ENCODE measurements around the gene MGST3. TPM values are rescaled to one million over a fixed set of nuclear protein-coding genes. Genes with fewer than 3 reads are reported as not detected.

MGST3 gene
- total and polyA plus RNA-seq, 2 of the 13 experiments (the other 11 are each of a cell fraction or from before 2014, with no cell fraction given), result 59.7 to 61.2 TPM

DNA sequence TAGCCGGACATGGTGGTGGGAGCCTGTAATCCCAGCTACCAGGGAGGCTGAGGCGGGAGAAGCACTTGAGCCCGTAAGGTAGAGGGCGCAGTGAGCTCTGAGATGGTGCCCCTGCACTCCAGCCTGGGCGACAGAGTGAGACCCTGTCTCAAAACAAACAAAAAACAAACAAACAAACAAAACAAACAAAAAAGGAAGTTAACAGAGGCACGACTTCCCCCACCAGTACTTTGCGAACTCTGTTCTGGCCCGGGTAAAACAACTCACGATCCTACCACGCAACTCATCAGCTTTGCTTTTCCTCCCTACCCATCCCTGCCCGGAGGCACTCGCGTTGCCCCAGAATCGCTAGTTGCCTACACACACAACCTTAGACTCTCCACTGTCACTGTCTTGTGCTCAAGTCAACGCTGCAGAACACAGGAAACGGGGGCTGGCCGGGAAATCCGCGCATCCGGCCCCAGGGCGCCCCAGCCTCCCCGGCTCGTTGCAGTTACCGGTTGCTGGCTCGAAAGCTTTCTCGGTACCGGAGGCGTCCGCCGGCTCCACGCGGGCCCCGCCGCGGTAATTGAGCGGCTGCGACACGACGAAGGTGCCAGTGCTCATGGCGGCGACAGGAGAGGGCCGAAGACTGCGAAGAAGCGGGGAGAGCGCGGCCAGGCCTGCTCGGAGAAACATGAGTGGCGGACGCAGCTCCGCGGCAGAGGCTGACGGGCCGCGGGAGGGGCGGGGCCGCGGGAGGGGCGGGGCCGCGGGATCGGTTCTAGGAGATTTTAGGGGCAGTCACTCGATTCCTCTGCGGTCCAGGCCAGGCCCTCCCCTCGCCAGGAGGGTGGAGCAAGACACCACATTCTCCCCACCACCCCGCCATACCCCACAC, 67.1 kb downstream of the MGST3 start, which contains the start of gene ALDH9A1 (continued):
- TF ChIP-seq GTF3A (CRISPR knock-in tag; conservative IDR thresholded peaks at IDR 0.05) (no peak), CHCHD3 (CRISPR knock-in tag; IDR thresholded peaks at IDR 0.05) (peak; percentile 36; the same call in 1 of the 2 replicates), SCMH1 (CRISPR knock-in tag; IDR thresholded peaks at IDR 0.05; ENCODE audit: borderline replicate concordance) (no peak), SMARCC2 (IDR thresholded peaks at IDR 0.05) (no peak), HNF4G (IDR thresholded peaks at IDR 0.05; ENCODE audit: borderline replicate concordance, low read depth, low read length) (no peak), HNF4G (CRISPR knock-in tag; IDR thresholded peaks at IDR 0.05; ENCODE audit: borderline replicate concordance, low read depth) (0 out of 2 replicates have a peak, but pooled peaks have one; percentile 35), THYN1 (CRISPR knock-in tag; IDR thresholded peaks at IDR 0.05; ENCODE audit: borderline replicate concordance, low read depth) (no peak), PITX1 (CRISPR knock-in tag; IDR thresholded peaks at IDR 0.05) (no peak), ZNF660 (CRISPR knock-in tag; IDR thresholded peaks at IDR 0.05; ENCODE audit: borderline replicate concordance, low read depth) (no peak), GFI1 (CRISPR knock-in tag; IDR thresholded peaks at IDR 0.05; ENCODE audit: borderline replicate concordance) (peak; percentile 18; the same call in 1 of the 2 replicates), ZNF329 (CRISPR knock-in tag; IDR thresholded peaks at IDR 0.05; ENCODE audit: low read depth) (peak; percentile 84), KMT2A (CRISPR knock-in tag; IDR thresholded peaks at IDR 0.05) (peak; percentile 48; the same call in 1 of the 2 replicates), GATAD1 (CRISPR knock-in tag; IDR thresholded peaks at IDR 0.05) (peak; percentile 64), SP5 (CRISPR knock-in tag; IDR thresholded peaks at IDR 0.05; ENCODE audit: borderline replicate concordance, low read depth) (peak; percentile 52), ZNF652 (CRISPR knock-in tag; IDR thresholded peaks at IDR 0.05; ENCODE audit: borderline replicate concordance, low read depth) (no peak), AHR (CRISPR knock-in tag; IDR thresholded peaks at IDR 0.05) (peak; percentile 74; the same call in 1 of the 2 replicates), ZMYM3 (CRISPR knock-in tag; IDR thresholded peaks at IDR 0.05) (peak; percentile 78), WIZ (CRISPR knock-in tag; IDR thresholded peaks at IDR 0.05) (0 out of 2 replicates have a peak, but pooled peaks have one; percentile 69), FOXP1 (IDR thresholded peaks at IDR 0.05) (no peak), FOXP1 (CRISPR knock-in tag; IDR thresholded peaks at IDR 0.05) (peak; percentile 16; the same call in 1 of the 2 replicates), CREM (IDR thresholded peaks at IDR 0.05) (no peak), CREM (CRISPR knock-in tag; IDR thresholded peaks at IDR 0.05) (peak; percentile 33; the same call in 1 of the 2 replicates)
- TF ChIP-seq, protein P1, sequence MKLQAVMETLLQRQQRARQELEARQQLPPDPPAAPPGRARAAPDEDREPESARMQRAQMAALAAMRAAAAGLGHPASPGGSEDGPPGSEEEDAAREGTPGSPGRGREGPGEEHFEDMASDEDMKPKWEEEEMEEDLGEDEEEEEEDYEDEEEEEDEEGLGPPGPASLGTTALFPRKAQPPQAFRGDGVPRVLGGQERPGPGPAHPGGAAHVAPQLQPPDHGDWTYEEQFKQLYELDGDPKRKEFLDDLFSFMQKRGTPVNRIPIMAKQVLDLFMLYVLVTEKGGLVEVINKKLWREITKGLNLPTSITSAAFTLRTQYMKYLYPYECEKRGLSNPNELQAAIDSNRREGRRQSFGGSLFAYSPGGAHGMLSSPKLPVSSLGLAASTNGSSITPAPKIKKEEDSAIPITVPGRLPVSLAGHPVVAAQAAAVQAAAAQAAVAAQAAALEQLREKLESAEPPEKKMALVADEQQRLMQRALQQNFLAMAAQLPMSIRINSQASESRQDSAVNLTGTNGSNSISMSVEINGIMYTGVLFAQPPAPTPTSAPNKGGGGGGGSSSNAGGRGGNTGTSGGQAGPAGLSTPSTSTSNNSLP (IDR thresholded peaks at IDR 0.05; ENCODE audit: low read depth, low read length), result no peak
- TF ChIP-seq, protein P2, sequence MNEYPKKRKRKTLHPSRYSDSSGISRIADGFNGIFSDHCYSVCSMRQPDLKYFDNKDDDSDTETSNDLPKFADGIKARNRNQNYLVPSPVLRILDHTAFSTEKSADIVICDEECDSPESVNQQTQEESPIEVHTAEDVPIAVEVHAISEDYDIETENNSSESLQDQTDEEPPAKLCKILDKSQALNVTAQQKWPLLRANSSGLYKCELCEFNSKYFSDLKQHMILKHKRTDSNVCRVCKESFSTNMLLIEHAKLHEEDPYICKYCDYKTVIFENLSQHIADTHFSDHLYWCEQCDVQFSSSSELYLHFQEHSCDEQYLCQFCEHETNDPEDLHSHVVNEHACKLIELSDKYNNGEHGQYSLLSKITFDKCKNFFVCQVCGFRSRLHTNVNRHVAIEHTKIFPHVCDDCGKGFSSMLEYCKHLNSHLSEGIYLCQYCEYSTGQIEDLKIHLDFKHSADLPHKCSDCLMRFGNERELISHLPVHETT (CRISPR knock-in tag; conservative IDR thresholded peaks at IDR 0.05), result peak; percentile 63
- TF ChIP-seq, protein P3, sequence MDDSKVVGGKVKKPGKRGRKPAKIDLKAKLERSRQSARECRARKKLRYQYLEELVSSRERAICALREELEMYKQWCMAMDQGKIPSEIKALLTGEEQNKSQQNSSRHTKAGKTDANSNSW (CRISPR knock-in tag; IDR thresholded peaks at IDR 0.05; ENCODE audit: borderline replicate concordance), result no peak
- TF ChIP-seq, protein P4, sequence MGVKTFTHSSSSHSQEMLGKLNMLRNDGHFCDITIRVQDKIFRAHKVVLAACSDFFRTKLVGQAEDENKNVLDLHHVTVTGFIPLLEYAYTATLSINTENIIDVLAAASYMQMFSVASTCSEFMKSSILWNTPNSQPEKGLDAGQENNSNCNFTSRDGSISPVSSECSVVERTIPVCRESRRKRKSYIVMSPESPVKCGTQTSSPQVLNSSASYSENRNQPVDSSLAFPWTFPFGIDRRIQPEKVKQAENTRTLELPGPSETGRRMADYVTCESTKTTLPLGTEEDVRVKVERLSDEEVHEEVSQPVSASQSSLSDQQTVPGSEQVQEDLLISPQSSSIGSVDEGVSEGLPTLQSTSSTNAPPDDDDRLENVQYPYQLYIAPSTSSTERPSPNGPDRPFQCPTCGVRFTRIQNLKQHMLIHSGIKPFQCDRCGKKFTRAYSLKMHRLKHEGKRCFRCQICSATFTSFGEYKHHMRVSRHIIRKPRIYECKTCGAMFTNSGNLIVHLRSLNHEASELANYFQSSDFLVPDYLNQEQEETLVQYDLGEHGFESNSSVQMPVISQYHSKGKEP (CRISPR knock-in tag; IDR thresholded peaks at IDR 0.05), result no peak
- TF ChIP-seq, protein P5, sequence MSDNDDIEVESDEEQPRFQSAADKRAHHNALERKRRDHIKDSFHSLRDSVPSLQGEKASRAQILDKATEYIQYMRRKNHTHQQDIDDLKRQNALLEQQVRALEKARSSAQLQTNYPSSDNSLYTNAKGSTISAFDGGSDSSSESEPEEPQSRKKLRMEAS (IDR thresholded peaks at IDR 0.05), result peak; percentile 68
